GM19328 (cell line): Measurements from ENCODE around the gene PGM3.
"Not testable (repeated sequence)": the region's sequence is repeated elsewhere in the genome, so short reads cannot be mapped to it uniquely, and the experiment has no call there.

ENCODE experiments used
- ATAC-seq: cut with Tn5 transposase; IDR thresholded peaks from one replicate; pipeline ENCODE4 v1.9.1; 2021; ENCODE audit warnings: mild to moderate bottlenecking, moderate library complexity; ENCODE audit not compliant: unreplicated experiment

Gene PGM3

GRCh38 chr6:83192871-83193746 lies at the start of gene PGM3, which contains the start of gene RWDD2A:
Gene PGM3 (minus strand): TSS chr6:83193265. CDS start chr6:83191012, 2,253 bp downstream.
Gene RWDD2A (plus strand): TSS chr6:83193357. CDS start chr6:83194452, 1,095 bp downstream.
- peak; percentile 97 for ATAC-seq

GRCh38 chr6:83231146-83231545 lies 38.1 kb upstream of the PGM3 start:
- ATAC-seq, result no peak

- no peak for ATAC-seq
Measured at GRCh38 chr6:83226517-83226916, 33.5 kb upstream of the PGM3 start.

GRCh38 chr6:83221889-83222479 lies 28.9 kb upstream of the PGM3 start:
- ATAC-seq, result no peak

GRCh38 chr6:83221276-83221675 lies 28.2 kb upstream of the PGM3 start:
- ATAC-seq, result no peak

- ATAC-seq, result no peak
Measured at GRCh38 chr6:83220121-83220520, 27.1 kb upstream of the PGM3 start.

- no peak for ATAC-seq
Measured at GRCh38 chr6:83218646-83219045, 25.6 kb upstream of the PGM3 start.

GRCh38 chr6:83216806-83217205 lies 23.7 kb upstream of the PGM3 start:
- no peak for ATAC-seq

- peak; percentile 98 for ATAC-seq
Measured at GRCh38 chr6:83215131-83216047, 22.3 kb upstream of the PGM3 start.

- ATAC-seq, result no peak
Measured at GRCh38 chr6:83202031-83202430, 9.0 kb upstream of the PGM3 start.

GRCh38 chr6:83199863-83200225 lies 6.8 kb upstream of the PGM3 start:
- no peak for ATAC-seq

- ATAC-seq, result no peak
Measured at GRCh38 chr6:83199173-83199862, 6.3 kb upstream of the PGM3 start.

GRCh38 chr6:83198486-83199172 lies 5.6 kb upstream of the PGM3 start:
- ATAC-seq, result no peak

- ATAC-seq, result peak; percentile 4
Measured at GRCh38 chr6:83193747-83194566, 892 bp upstream of the PGM3 start.

- ATAC-seq, result no peak
Measured at GRCh38 chr6:83192456-83192855, 609 bp downstream of the PGM3 start.

- not testable (repeated sequence) for ATAC-seq
Measured at GRCh38 chr6:83191974-83192373, 1.1 kb downstream of the PGM3 start.

GRCh38 chr6:83190626-83191025 lies 2.4 kb downstream of the PGM3 start:
- no peak for ATAC-seq

- no peak for ATAC-seq
Measured at GRCh38 chr6:83188501-83188900, 4.6 kb downstream of the PGM3 start.

- no peak for ATAC-seq
Measured at GRCh38 chr6:83185096-83185495, 8.0 kb downstream of the PGM3 start.
